EL (cell line): Measurements from ENCODE around the gene EML6.
A peak's percentile ranks its signal among the peaks of the same experiment; 100 is the strongest.
"Not testable (repeated sequence)": the region's sequence is repeated elsewhere in the genome, so short reads cannot be mapped to it uniquely, and the experiment has no call there.

Experiments used
- DNase-seq: peaks from one replicate; pipeline ENCODE4 v3.0.0-alpha.2; 2016

Gene EML6

DNA sequence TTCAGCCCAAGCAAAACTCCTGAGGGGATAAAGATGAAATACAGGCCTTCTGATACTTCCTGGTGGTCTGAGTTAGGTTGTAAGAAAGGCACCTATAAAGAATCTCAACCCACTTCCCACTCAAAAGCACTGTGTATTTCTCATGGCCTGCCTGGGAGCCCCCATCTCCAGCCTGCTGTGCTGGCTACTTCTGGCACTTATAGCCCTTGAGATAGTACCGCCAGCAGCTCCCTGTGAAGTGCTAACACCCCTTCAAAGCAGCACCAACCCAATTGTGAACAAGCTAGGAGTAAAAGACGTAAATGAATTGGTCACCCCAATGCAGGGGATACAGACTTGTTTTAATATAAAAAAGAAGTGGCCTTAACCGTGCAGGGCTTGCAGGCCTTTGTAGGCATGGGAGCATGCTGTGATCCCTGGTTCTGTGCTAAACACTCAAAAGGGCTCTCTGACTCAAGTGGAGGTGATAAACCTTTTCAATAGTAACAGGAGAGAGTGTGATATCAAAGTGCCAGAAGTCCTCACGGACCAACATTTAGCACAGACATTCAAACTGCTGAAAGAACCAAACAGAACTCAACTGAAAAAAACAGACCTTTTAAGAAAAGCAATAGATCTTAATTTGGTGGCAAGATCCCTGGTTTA lies 246.0 kb downstream of the EML6 start:
- no peak for DNase-seq

- no peak for DNase-seq
Measured at GRCh38 chr2:54969940-54970338, 246.5 kb downstream of the EML6 start.

- DNase-seq, result no peak
Measured at GRCh38 chr2:54975175-54975574, 251.7 kb downstream of the EML6 start.

GRCh38 chr2:54975598-54976492 lies 252.4 kb downstream of the EML6 start:
- DNase-seq, result no peak

GRCh38 chr2:54977149-54977548 lies 253.7 kb downstream of the EML6 start:
- no peak for DNase-seq

DNA sequence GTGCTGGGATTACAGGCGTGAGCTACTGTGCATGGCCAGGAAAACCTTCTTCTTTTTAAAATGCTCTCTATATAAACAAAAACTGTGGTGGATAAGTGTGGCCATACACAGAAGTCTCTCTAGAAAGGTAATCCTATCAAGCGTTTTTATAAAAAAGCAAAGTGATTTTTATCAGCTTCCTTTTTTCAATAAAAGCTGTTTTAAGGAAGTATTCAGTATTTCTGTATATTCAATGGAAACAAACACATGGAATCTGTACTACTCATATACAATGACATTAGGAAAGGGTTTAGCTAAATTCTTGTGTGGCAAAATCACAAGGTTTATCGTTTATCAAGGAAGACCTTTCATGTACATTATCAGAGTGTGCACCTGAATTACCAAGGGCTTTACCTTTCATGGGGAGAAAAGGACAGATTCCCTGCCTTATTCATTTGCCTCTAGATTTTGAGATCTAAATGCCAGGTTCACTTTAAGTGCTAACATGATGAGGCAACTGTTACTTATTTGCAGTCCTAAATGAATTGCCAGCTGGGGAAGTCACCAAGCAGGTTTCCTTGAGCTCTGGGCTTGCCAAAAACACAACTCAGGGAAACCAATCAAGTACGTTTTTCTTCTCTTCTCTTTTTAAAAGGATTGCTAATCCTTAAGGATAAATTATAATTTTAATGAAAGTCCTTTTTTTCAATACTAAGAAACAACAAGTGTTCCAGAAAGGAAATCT lies 256.0 kb downstream of the EML6 start:
- DNase-seq, result no peak

- DNase-seq, result no peak
Measured at GRCh38 chr2:54981385-54981784, 257.9 kb downstream of the EML6 start.

DNA sequence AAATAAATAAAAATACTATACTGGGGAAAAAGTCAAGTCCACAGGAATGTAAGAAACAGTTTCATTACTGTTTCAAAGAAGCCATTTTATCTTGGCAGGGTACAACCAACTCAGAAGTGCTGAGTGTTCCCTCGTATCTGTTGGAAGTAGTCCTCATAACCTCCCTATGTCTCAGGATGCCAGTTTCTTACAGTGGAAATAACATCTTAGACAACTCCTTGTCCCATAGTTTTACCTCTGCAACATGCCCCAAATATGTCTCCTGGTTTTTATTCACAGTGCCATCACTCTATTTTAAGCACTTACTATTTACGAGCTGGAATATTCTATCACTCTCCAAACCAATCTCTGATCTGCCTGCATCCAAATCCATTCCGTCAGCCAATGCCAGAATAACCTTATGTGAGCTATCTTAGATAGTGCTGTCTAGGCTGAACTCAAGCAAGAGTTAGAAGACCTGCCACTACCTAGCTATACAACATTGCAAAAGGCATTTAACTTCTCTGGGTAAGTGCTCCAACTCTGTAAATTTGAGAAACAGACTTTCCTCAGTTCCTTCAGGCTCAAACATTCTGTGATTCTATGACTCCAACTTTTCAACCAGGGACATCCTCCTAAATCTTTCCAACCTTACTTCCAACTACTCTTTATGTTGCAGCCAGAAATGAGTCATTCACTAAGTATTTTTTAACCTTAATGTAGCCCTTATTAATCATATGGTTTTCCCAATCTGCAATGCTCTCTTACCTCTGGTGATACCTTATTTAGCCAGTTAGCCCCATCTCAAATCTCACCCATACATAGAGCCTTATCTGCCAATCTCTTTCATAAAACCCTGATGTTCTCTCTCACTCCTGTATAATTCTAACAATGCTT lies 260.1 kb downstream of the EML6 start:
- DNase-seq, result peak; percentile 63

- no peak for DNase-seq
Measured at GRCh38 chr2:54984476-54984875, 261.0 kb downstream of the EML6 start.

DNA sequence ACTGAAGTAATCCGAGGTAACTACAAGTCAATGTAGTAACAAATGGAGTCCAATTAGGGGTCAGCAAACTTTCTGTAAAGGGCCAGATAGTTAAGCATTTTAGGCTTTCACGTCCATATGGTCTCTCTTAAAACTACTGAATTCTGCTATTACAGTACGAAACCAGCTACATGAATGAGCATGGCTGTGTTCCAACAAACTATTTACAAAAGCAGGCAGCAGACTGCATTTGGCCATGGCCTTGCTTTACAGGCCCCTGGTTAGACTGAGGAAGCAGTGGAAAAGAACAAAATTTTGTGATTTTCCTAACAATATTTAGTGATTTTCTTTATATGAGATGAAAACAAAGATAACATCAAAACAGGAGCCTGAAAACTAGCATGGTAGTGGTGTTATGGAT lies 262.8 kb downstream of the EML6 start:
- DNase-seq, result no peak

DNA sequence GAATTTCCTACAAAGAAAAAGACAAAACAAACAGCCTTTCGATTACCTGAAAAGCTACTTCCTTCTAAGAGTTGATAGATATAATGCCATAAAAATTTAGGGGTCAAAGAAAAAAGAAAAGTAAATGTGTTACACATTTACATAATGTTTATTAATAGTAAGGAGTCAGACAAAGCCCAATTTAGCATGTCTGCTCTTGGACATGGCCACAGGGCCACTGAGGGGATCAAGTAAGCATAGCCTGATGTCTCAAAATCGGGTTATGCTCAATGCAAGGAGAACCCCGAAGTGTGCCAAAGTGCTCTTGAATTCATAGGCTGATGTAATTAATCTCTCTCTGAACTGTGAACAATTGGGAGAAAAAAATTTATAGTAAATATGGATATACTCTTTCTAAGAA lies 265.1 kb downstream of the EML6 start:
- no peak for DNase-seq

DNA sequence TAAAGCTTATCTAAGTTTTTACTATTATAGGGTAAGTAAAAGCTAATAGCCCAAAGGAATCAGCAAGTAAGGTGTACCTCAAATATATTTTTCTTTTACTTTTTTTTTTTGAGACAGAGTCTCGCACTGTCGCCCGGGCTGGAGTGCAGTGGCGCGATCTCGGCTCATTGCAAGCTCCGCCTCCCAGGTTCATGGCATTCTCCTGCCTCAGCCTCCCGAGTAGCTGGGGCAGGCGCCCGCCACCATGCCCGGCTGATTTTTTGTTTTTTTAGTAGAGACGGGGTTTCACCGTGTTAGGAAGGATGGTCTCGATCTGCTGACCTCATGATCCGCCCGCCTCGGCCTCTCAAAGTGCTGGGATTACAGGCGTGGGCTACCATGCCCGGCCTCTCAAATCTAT lies 267.2 kb downstream of the EML6 start:
- DNase-seq, result not testable (repeated sequence)

DNA sequence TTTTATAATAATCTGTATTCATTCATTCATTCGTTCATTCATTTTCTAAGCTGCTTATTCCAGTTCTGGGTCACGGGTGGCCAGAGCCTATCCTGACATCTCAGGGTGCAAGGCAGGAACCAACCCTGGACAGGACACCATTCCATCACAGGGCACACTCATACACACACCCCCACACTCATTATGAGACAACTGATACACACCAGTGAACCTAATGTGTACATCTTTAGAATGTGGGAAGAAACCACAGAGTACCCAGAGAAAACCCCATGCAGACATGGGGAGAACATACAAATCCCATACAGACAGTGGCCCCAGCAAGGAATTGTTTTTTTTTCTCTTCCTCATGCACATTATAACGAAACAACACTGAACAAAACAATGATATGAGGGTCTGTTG lies 272.1 kb downstream of the EML6 start:
- no peak for DNase-seq

- DNase-seq, result no peak
Measured at GRCh38 chr2:54997826-54998225, 274.4 kb downstream of the EML6 start.

DNA sequence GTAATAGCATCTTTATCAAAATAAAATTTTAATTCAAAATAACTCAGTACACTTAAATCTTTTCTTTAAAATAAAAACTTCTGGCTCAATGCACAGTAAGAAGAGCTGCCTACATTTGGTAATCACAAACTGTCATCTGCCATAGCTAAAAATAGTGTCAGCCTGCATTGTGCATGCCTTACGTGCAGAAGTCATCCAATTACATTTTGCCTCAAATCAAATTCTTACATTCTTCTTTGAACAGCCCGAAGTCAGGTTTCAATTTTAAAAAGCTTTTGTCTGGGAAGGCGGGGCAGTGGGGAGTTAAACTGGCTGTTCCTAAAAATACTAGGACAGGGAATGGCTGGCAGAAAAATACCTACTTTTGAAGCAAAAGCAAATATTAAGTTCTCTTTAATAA lies 275.7 kb downstream of the EML6 start:
- DNase-seq, result peak; percentile 83

GRCh38 chr2:55000341-55000740 lies 276.9 kb downstream of the EML6 start:
- no peak for DNase-seq

- peak; percentile 44 for DNase-seq
Measured at GRCh38 chr2:55001716-55002115, 278.3 kb downstream of the EML6 start.

DNA sequence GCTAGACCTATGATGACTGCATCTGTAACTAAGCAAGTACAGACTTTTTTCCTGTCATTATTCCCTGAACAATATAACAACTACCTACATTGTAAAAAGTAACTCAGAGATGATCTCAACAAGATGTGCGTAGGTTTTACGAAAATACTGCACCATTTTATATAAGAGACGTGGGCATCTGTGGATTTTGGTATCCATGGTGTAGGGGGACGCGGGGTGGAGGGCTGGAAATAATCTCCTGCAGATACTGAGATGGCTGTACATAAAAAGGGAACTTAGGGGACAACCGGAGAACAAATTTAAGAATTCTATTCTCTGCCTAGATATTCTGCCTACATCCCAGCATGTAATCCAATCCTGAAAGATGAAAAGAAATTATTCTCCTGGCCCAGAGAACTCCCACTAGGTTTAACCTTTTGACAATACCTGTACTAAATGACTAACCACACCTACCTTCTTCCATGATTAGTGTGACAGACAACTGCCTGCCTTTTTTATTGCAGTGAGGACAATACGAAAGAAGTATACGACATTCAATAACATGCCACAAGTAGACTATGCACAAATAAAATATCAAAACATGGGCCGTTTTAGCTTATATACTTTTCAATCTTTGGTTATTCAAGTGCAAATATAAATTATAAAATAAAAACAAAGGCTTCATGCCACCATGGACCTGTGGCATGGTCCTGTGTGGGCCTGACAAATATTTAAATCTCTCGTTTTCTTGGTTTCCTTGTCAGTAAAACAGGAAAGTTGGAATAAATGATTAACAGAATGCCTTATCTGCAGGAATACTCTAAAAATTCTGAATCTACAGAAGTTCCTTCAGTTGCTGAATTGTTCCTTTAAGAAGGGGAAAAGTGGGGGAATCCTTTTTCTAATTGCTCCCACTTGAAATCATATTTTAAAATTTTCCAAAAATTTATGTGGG lies 280.5 kb downstream of the EML6 start:
- DNase-seq, result no peak

DNA sequence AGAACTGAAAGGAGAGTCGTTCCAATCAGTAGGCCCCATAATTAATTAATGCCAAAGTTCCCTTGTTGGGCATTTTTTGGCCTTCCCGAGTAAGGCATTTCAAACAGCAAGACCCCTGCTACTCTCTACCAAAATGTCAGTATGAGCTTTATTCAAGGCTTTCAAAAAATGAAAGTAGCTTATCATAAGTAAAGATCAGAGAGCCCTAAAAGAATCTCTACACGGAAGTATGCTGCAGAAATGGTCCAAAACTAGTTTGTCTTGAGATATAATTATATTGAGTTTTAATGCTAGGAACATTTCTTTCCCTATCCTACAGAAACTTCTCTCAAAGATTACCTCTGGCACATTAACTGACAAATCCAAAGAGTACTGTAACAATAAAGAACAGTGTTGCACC lies 282.8 kb downstream of the EML6 start:
- no peak for DNase-seq

DNA sequence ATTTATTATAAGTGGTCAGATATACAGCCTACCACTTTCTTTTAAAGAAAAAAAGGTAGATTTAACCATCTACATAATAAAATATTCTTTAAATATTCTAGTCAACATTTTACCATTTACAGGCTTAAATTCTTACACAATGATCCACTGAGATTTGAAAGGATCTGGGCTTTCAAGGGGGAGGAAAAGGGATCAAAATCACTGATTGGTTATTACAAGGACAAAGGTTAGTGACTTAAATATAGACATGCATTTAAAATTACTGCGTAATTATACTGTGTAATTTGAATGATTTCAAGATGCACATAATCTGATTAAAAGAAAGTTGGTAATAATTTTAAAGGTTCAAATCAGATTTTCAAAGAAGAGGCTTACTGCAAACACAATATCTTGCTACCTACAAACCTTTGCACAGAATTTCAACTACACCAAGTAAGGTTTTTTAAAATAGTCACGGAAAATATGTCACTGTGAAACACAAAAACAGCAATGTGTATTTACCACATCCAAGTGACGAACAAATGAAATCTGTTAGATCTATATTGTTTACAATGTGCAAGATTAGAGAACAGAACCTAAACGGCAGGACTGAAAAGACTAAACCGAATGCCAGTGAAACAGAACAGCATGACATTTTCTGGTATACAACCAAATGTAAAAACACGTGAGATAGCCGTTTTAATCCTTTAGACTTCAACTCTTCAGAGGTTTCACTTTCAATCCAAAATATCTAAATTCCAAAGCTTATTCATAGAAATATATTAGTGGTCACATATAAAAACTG lies 286.0 kb downstream of the EML6 start:
- DNase-seq, result no peak

- DNase-seq, result peak; percentile 22
Measured at GRCh38 chr2:55010149-55010591, 286.7 kb downstream of the EML6 start.
